Keratinocyte (primary cell): Measurements from ENCODE around the gene SP1. TPM values are rescaled to one million over a fixed set of nuclear protein-coding genes. Genes with fewer than 3 reads are reported as not detected.

Experiments used
- DNase-seq: peaks from one replicate; pipeline ENCODE4 v3.0.0-alpha.2; 2011; ENCODE audit warnings: low read depth, missing footprints, low spot score
- FAIRE-seq: peaks from 2 replicates; lab custom pipeline; 2011; peaks lifted over from hg19 to GRCh38; lab: Jason Lieb, UNC
- H2AFZ ChIP-seq: 2 replicates; pipeline ENCODE4 v1.6.0; 2012; ENCODE audit warnings: low read length, control low read depth, inconsistent platforms; ENCODE audit not compliant: control insufficient read depth
- H3K27ac ChIP-seq: 2 replicates; pipeline ENCODE4 v1.5.1; 2011; ENCODE audit warnings: low read length; ENCODE audit not compliant: control insufficient read depth, insufficient read depth
- H3K27me3 ChIP-seq: 3 replicates; pipeline ENCODE4 v1.6.0; 2011; ENCODE audit warnings: low read length; ENCODE audit not compliant: control insufficient read depth, insufficient read depth; ENCODE audit errors: extremely low read depth
- H3K36me3 ChIP-seq, 2 experiments: 2 replicates in 1 of 2; 3 replicates in 1 of 2; pipeline ENCODE4 v1.5.1; 2011; ENCODE audit warnings: low read length in 2 of 2, mild to moderate bottlenecking in 1 of 2; ENCODE audit not compliant: control insufficient read depth in 2 of 2, insufficient read depth in 2 of 2; ENCODE audit errors: extremely low read depth in 1 of 2
- H3K4me1 ChIP-seq: 3 replicates; pipeline ENCODE4 v1.5.1; 2011; ENCODE audit warnings: low read length; ENCODE audit not compliant: control insufficient read depth, insufficient read depth; ENCODE audit errors: extremely low read depth
- H3K4me2 ChIP-seq: 3 replicates; pipeline ENCODE4 v1.6.0; 2011; ENCODE audit warnings: low read depth, low read length; ENCODE audit not compliant: control insufficient read depth, insufficient read depth; ENCODE audit errors: extremely low read depth
- H3K4me3 ChIP-seq, 3 experiments: fragments of 200-600 bp in 1 of 3; sonication (generic) in 1 of 3; 2 replicates in 2 of 3; 3 replicates in 1 of 3; pipeline ENCODE4 v1.5.1; 2011 to 2016; ENCODE audit warnings: low read length in 3 of 3, mild to moderate bottlenecking in 3 of 3, control low read depth in 2 of 3, inconsistent platforms in 1 of 3, low read depth in 1 of 3, mixed read lengths in 1 of 3, mixed run types in 1 of 3, moderate library complexity in 1 of 3; ENCODE audit not compliant: control insufficient read depth in 2 of 3, insufficient read depth in 2 of 3; ENCODE audit errors: extremely low read depth in 1 of 3
- H3K79me2 ChIP-seq: 2 replicates; pipeline ENCODE4 v1.6.0; 2012; ENCODE audit warnings: low read length; ENCODE audit not compliant: control insufficient read depth, insufficient read depth
- H3K9ac ChIP-seq: 3 replicates; pipeline ENCODE4 v1.6.0; 2011; ENCODE audit warnings: low read length; ENCODE audit not compliant: control insufficient read depth, insufficient read depth; ENCODE audit errors: extremely low read depth
- H3K9me1 ChIP-seq: 3 replicates; pipeline ENCODE4 v1.6.0; 2011; ENCODE audit warnings: low read length; ENCODE audit not compliant: control insufficient read depth, insufficient read depth; ENCODE audit errors: extremely low read depth
- H3K9me3 ChIP-seq: 2 replicates; pipeline ENCODE4 v1.5.1; 2012; ENCODE audit warnings: low read depth, low read length; ENCODE audit not compliant: control insufficient read depth
- H4K20me1 ChIP-seq: 3 replicates; pipeline ENCODE4 v1.6.0; 2011; ENCODE audit warnings: low read length; ENCODE audit not compliant: control insufficient read depth, insufficient read depth; ENCODE audit errors: extremely low read depth
- CTCF ChIP-seq, 3 experiments: IDR thresholded peaks in 1 of 3; conservative IDR thresholded peaks in 1 of 3; optimal IDR thresholded peaks in 1 of 3; 2 replicates in 2 of 3; 3 replicates in 1 of 3; pipeline versions ENCODE3 to v1.5.1; 2011; ENCODE audit warnings: low read length in 3 of 3, mild to moderate bottlenecking in 3 of 3, moderate library complexity in 2 of 3, control low read depth in 1 of 3, inconsistent platforms in 1 of 3; ENCODE audit not compliant: insufficient read depth in 2 of 3; ENCODE audit errors: extremely low read depth in 1 of 3
- EZH2 ChIP-seq: IDR thresholded peaks from one replicate; pipeline ENCODE4 v1.6.1; 2012; ENCODE audit warnings: inconsistent platforms, mild to moderate bottlenecking, low read length, moderate library complexity
- dilution Hi-C: fragments of 300-500 bp; cut with MboI; formaldehyde crosslinking; loops from one replicate; pipeline ENCODE4 v1.7.0; 2020; ENCODE audit warnings: low sequenced_read_pairs; ENCODE audit not compliant: extremely low pct_ligation_motif_present
- polyA plus RNA-seq, 5 experiments: library from polyadenylated mRNA; depleted of rRNA in 3 of 5; stranded (reverse) in 3 of 5; stranded (forward) in 1 of 5; unstranded in 1 of 5; fragments of >200 nt; gene quantifications; 1 replicate in 1 of 5; 2 replicates in 3 of 5; 3 replicates in 1 of 5; pipeline versions ENCODE4 v1.2.1 to v1.2.3, GENCODE V29; 2011 to 2012; ENCODE audit warnings: missing spikeins in 2 of 5, low read depth in 1 of 5, low replicate concordance in 1 of 5

SP1 gene
- polyA plus RNA-seq, 1 donor (not counting 4 experiments of a cell fraction or from before 2014, with no cell fraction given): 30.7 TPM

- FAIRE-seq (no peak), DNase-seq (no peak)
- Histone ChIP-seq H3K36me3 (no peaks in the 10 kb centered on the region), H3K9ac (no peak within 1 kb of the TSS), H3K9me1 (no peaks in the 10 kb centered on the region), H3K27ac (no peak within 1 kb of the TSS), H3K4me3 (no peak within 1 kb of the TSS), H4K20me1 (no peaks in the 10 kb centered on the region), H3K27me3 (peaks cover 38% of the 10 kb centered on the region), H3K4me1 (no peaks in the 10 kb centered on the region), H3K9me3 (no peaks in the 10 kb centered on the region), H2AFZ (no peak within 1 kb of the TSS), H3K4me2 (no peak within 1 kb of the TSS), H3K79me2 (no peaks in the 10 kb centered on the region)
- dilution Hi-C loops: no loop called here
- TF ChIP-seq EZH2 (peak; percentile 28), CTCF (optimal IDR thresholded peaks at IDR 0.05 in 1 of 3, IDR thresholded peaks at IDR 0.05 in 1 of 3, conservative IDR thresholded peaks at IDR 0.05 in 1 of 3; ENCODE audit: extremely low read depth in 1 of 3, insufficient read depth in 2 of 3, low read length in 3 of 3) (no peak)
Observed at GRCh38 chr12:53336181-53336681, 43.7 kb upstream of the SP1 start, which contains the start of gene SP7. Gene SP7 (minus strand): TSS chr12:53336354. CDS start chr12:53335646, 708 bp downstream.

DNA sequence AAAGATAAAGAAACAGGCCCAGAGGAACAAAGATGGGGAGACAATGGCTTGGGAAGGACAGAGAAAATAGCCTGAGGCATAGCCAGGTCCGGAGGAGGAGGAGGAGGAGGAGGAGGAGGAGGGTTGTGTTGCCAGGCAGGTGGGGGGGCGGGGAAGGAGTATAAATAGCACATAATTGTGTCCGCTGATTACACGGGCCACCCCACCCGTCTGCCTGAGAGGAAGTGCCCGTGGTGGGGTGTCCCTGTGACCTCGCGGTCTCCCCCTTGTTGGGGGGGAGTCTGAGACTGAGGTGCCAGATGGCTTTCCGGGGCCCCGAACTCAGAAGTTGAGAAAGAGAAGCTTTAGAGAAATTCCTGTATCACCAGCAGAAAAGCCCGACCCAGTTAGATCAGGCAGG lies 42.0 kb upstream of the SP1 start:
- no peak for TF ChIP-seq EZH2
- no peak for TF ChIP-seq CTCF (optimal IDR thresholded peaks at IDR 0.05 in 1 of 3, IDR thresholded peaks at IDR 0.05 in 1 of 3, conservative IDR thresholded peaks at IDR 0.05 in 1 of 3; ENCODE audit: extremely low read depth in 1 of 3, insufficient read depth in 2 of 3, low read length in 3 of 3)
- Histone ChIP-seq H3K9me3 (no peaks in the 10 kb centered on the region), H3K4me2 (no peak overlapping the region), H3K36me3 (no peaks in the 10 kb centered on the region), H3K4me1 (no peaks in the 10 kb centered on the region), H3K9ac (no peak overlapping the region), H3K27ac (no peak overlapping the region), H3K79me2 (no peaks in the 10 kb centered on the region), H3K27me3 (peaks cover 38% of the 10 kb centered on the region), H4K20me1 (no peaks in the 10 kb centered on the region), H3K9me1 (no peaks in the 10 kb centered on the region), H2AFZ (no peak overlapping the region), H3K4me3 (no peak overlapping the region)
- FAIRE-seq: no peak
- dilution Hi-C loops: no loop called here
- DNase-seq: no peak
